DND-41 (cell line): Measurements from ENCODE around the gene CPN1.

ENCODE experiments used
- ATAC-seq: fragments of 200-7000 bp; cut with Tn5 transposase; 3 replicates; pipeline ENCODE4 v1.9.1; 2021; ENCODE audit warnings: low read depth; ENCODE audit not compliant: insufficient read depth
- DNase-seq: peaks from one replicate; pipeline ENCODE4 v3.0.0-alpha.2; 2020
- H2AFZ ChIP-seq: 2 replicates; pipeline ENCODE4 v1.6.0; 2012; ENCODE audit warnings: low read depth, low read length
- H3K27ac ChIP-seq: 2 replicates; pipeline ENCODE4 v1.5.1; 2012; ENCODE audit warnings: low read length, inconsistent platforms
- H3K27me3 ChIP-seq: fragments of 200-600 bp; sonication (generic); 2 replicates; pipeline ENCODE4 v1.6.0; 2012; ENCODE audit warnings: low read length, mild to moderate bottlenecking, inconsistent platforms; ENCODE audit not compliant: insufficient read depth, poor library complexity
- H3K36me3 ChIP-seq: 2 replicates; pipeline ENCODE4 v1.5.1; 2012; ENCODE audit warnings: low read length, inconsistent platforms; ENCODE audit not compliant: insufficient read depth
- H3K4me1 ChIP-seq: 2 replicates; pipeline ENCODE4 v1.5.1; 2012; ENCODE audit warnings: mild to moderate bottlenecking, low read length; ENCODE audit not compliant: insufficient read depth
- H3K4me2 ChIP-seq: 2 replicates; pipeline ENCODE4 v1.6.0; 2012; ENCODE audit warnings: mild to moderate bottlenecking, moderate library complexity, low read length, inconsistent platforms; ENCODE audit not compliant: insufficient read depth
- H3K4me3 ChIP-seq, 2 experiments: fragments of 200-600 bp in 1 of 2; shearing (Covaris generic) in 1 of 2; 2 replicates each; pipeline ENCODE4 v1.5.1; 2012 to 2016; ENCODE audit warnings: inconsistent platforms in 2 of 2, low read length in 2 of 2, mild to moderate bottlenecking in 2 of 2, low read depth in 1 of 2, moderate library complexity in 1 of 2
- H3K79me2 ChIP-seq: 2 replicates; pipeline ENCODE4 v1.6.0; 2012; ENCODE audit warnings: low read length, inconsistent platforms; ENCODE audit not compliant: insufficient read depth
- H3K9ac ChIP-seq: 2 replicates; pipeline ENCODE4 v1.6.0; 2012; ENCODE audit warnings: low read depth, mild to moderate bottlenecking, inconsistent platforms, low read length, moderate library complexity
- H3K9me3 ChIP-seq: 2 replicates; pipeline ENCODE4 v1.5.1; 2012; ENCODE audit warnings: low read length, moderate library complexity, mild to moderate bottlenecking, inconsistent platforms; ENCODE audit not compliant: insufficient read depth, severe bottlenecking
- H4K20me1 ChIP-seq: 2 replicates; pipeline ENCODE4 v1.6.0; 2012; ENCODE audit warnings: low read length; ENCODE audit not compliant: insufficient read depth
- CTCF ChIP-seq: IDR thresholded peaks from 2 replicates; pipeline ENCODE4 v1.5.1; 2012; ENCODE audit warnings: borderline replicate concordance, low read length, moderate library complexity, mild to moderate bottlenecking; ENCODE audit not compliant: poor library complexity, severe bottlenecking; ENCODE audit errors: extremely low read depth
- EZH2 ChIP-seq: IDR thresholded peaks from 3 replicates; pipeline ENCODE4 v1.6.1; 2012; ENCODE audit warnings: borderline replicate concordance, low read depth, mild to moderate bottlenecking, moderate library complexity, low read length, inconsistent platforms; ENCODE audit not compliant: severe bottlenecking

CPN1 gene

GRCh38 chr10:100043796-100044195 is 37.9 kb downstream of the CPN1 start:
- no peak overlapping the region for H3K9ac ChIP-seq
- H2AFZ ChIP-seq, result no peak overlapping the region
- no peak overlapping the region for H3K4me2 ChIP-seq
- peaks cover 22% of the 10 kb centered on the region for H3K27me3 ChIP-seq
- DNase-seq, result no peak
- H3K27ac ChIP-seq, result no peak overlapping the region
- H3K9me3 ChIP-seq, result no peaks in the 10 kb centered on the region
- H4K20me1 ChIP-seq, result no peaks in the 10 kb centered on the region
- no peak overlapping the region for H3K4me3 ChIP-seq
- no peaks in the 10 kb centered on the region for H3K4me1 ChIP-seq
- ATAC-seq, result no peak
- no peak for TF ChIP-seq EZH2
- no peaks in the 10 kb centered on the region for H3K79me2 ChIP-seq
- H3K36me3 ChIP-seq, result no peaks in the 10 kb centered on the region

- H3K9ac ChIP-seq, result no peak overlapping the region
- no peak for ATAC-seq
- no peaks in the 10 kb centered on the region for H3K36me3 ChIP-seq
- H3K27ac ChIP-seq, result no peak overlapping the region
- no peaks in the 10 kb centered on the region for H3K79me2 ChIP-seq
- H3K4me1 ChIP-seq, result no peaks in the 10 kb centered on the region
- H3K4me3 ChIP-seq, result no peak overlapping the region
- DNase-seq, result no peak
- no peak overlapping the region for H2AFZ ChIP-seq
- peaks cover 22% of the 10 kb centered on the region for H3K27me3 ChIP-seq
- TF ChIP-seq EZH2, result no peak
- TF ChIP-seq CTCF, result peak; percentile 11
- no peaks in the 10 kb centered on the region for H4K20me1 ChIP-seq
- H3K9me3 ChIP-seq, result no peaks in the 10 kb centered on the region
- no peak overlapping the region for H3K4me2 ChIP-seq
Observed at GRCh38 chr10:100043344-100043743, 38.3 kb downstream of the CPN1 start.

GRCh38 chr10:100041306-100042002 is 40.2 kb downstream of the CPN1 start:
- DNase-seq, result no peak

More at GRCh38 chr10:100041306-100042002, 40.2 kb downstream of the CPN1 start:
- Histone ChIP-seq H3K9ac (no peak overlapping the region), H2AFZ (no peak overlapping the region), H3K27me3 (peaks cover 22% of the 10 kb centered on the region), H3K9me3 (no peaks in the 10 kb centered on the region), H3K36me3 (no peaks in the 10 kb centered on the region), H4K20me1 (no peaks in the 10 kb centered on the region), H3K4me2 (no peak overlapping the region), H3K27ac (no peak overlapping the region), H3K79me2 (no peaks in the 10 kb centered on the region), H3K4me1 (no peaks in the 10 kb centered on the region), H3K4me3 (no peak overlapping the region)
- no peak for TF ChIP-seq EZH2
- TF ChIP-seq CTCF, result no peak
- ATAC-seq, result no peak
